Activated T-helper 1 cell treated with Interleukin-2 at 50 U/mL for 16 hours (primary cell): ENCODE results near the gene CC2D2B.
"Not testable (repeated sequence)": the region's sequence is repeated elsewhere in the genome, so short reads cannot be mapped to it uniquely, and the experiment has no call there.

Experiments used
- DNase-seq: peaks from one replicate; pipeline ENCODE4 v3.0.0-alpha.2; 2020; ENCODE audit warnings: low read depth

Gene CC2D2B

DNA sequence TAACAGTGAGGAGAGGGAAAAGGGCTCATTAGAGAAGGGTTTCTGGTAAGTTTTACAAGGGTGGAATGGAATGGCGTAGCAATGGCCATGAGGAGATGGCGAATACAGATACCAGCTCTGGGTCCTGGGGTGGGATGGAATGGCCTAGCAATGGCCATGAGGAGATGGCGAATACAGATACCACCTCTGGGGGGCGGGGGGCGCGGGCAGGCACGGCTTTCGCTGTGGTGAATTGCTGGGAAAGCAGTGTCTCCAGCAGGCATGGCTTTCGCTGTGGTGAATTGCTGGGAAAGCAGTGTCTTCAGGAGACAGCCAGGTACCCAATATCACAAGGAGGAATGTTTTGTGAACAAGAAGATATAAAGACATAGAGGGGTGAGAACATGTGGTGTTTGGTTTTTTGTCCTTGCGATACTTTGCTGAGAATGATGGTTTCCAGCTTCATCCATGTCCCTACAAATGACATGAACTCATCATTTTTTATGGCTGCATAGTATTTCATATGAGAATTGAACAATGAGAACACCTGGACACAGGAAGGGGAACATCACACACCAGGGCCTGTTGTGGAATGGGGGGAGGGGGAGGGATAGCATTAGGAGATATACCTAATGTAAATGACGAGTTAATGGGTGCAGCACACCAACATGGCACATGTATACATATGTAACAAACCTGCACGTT lies 1.7 kb upstream of the CC2D2B start:
- DNase-seq = not testable (repeated sequence)

DNA sequence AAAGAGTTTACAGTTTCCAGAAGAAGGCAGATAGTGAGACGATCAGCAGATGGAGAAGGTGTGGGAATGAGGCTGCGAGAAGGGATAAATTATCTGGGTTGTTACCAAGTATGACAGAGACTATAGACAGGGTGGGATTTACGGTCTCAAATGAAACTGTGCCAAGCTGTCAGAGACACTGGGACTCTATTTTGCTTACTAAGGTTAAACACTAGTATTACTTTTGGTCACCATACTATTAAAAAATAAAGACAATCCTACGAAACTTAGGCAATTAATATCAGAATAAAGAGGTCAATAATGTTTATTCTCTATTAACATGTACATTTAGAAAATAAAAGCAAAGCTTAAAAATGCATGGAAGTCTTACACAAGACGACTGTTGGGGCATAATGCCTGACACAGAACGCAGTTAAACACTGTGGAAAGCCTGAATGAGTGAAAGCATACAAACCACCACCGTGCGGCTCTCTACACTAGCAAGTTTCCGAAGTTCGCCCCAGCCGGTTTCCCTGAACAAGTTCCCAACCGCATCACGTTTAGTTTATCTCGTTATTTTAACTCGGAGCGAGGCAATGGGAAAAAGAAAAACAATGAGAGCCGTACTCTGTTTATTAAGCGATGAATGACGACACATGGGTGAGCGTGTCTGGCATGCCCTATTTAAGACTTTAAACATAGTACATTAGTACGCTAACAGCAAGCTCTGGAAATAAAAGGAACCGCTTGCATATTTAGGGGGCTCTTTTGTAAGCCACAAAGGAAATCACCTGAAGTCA lies 909 bp upstream of the CC2D2B start:
- DNase-seq = no peak

DNA sequence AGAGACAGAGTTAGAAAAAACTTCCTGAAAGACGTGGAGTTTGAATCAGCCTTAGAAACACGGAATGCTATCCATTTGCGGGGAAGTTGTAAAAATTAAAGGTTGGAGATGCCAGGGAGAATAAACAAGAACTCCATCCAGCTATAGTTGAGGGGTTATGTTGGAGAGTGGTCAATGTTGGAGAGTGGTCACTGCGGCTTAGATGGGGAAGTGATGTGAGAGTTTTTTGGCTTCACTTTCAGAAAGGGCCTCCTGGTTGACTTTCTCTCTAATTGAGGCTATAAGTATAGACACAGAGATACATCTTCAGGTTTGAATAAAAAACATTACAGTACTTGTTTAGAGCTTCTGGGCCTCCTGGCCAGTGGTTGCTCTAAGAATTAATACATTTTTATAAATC lies 675 bp downstream of the CC2D2B start:
- no peak for DNase-seq

DNA sequence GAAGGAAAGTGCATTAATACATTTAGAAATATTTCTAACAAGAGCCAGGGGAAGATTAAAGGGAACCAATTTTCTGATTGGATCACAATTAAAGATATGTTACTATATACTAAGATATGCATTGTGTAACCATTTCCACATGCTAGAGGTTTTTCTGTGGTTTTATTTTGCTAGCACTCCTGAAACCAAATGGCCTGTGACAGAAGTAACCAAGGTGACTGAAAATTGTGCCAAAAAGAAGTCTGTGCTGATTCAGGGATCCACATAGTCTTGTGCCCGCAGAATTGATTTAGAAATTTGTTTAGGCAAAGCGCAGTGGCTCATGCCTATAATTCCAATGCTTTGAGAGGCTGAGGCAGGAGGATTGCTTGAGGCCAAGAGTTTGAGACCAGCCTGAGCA lies 1.8 kb downstream of the CC2D2B start:
- no peak for DNase-seq

DNA sequence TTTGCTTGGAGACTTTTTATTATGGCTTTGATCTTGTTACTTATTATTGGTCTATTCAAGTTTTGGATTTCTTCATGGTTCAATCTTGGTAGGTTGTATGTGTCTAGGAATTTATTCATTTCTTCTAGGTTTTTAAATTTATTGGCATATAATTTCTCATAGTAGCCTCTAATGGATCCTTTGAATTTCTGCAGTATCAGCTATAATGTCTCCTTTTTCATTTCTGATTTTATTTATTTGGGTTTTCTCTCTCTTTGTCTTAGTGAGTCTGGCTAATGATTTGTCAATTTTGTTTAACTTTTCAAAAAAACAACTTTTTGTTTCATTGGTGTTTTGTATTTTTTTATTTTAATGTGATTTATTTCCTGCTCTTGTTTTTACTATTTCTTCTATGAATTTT lies 8.3 kb downstream of the CC2D2B start:
- DNase-seq = not testable (repeated sequence)

DNA sequence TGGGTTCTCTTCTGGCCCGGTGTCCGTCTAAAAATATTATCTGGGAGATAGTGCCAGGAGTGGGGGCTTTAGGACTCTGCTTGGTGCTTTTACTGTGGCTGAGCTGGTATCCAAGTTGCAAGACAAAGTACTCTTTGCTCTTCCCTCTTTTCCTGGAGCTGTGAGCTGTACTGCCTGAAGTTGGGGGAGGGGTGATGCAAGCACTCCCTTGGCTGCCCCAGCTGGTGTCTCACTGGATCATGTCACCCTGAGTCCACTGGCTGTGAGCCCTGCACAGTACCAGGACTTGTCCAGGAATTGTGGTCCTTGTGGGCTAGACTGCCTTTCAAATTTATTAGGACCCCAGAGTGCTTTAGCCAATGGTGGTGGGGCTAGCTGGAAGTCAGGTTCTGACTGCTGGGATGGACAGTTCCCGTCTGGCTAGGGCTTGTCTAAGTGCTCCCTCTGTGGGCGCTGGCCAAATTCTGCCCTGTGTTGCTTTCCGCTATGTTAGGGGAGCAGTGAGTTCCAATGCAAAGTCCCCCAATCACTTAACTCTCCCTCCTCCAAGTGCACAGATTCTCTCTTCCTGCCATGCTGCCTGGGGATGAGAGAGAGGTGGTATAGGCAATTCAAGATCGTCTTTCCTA lies 13.1 kb downstream of the CC2D2B start:
- DNase-seq = no peak

DNA sequence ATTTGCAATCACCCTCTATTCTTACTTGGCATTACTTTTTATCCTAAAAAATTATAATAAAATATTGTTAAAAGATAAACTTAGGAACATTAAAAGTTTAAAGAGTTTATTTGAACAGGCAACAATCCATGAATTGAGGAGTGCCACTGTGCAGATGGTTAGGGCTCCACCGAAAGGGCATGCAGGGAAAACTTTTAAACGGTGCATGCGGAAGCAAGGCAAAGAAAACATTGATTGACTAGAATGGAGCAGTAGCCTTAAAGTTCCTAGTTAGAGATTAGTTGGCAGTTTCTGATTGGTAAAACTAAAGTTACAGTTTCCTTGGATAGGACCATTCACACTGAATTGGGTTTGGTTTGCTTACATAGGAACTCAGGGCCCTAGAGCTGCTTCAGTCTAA lies 17.3 kb downstream of the CC2D2B start:
- DNase-seq = no peak

DNA sequence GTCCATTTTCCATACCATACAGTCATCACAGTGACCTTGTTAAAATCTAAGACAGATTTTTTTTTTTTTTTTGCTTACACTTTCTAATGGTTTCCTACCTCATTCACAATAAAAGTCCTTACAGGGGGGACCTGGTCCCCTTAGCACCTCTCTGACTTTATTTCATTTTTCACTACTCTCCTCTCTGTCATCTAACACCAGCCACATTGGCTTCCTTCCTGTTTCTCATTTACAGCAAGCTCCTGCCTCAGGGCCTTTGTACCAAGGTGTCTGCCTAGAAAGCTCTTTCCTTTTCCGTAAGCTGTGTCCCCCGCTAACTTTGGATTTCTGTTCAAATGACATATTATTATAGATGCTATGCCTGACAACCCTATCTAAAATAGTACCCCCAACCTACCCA lies 27.7 kb downstream of the CC2D2B start:
- DNase-seq = no peak

DNA sequence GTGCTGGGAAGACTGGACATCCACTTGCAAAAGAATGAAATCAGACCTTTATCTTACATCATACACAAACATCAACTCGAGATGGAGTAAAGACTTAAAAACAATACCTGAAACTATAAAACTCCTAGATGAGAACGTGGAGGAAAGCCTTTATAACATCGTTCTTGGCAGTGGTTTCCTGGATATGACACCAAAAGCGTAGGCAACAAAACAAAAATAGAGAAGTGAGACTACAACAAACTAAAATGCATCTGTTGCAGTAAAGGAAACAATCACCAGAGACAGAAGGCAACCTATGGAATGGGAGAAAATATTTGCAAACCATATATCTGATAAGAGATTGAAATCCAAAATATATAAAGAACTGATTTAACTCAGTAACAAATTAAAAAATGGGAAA lies 33.3 kb downstream of the CC2D2B start:
- no peak for DNase-seq

DNA sequence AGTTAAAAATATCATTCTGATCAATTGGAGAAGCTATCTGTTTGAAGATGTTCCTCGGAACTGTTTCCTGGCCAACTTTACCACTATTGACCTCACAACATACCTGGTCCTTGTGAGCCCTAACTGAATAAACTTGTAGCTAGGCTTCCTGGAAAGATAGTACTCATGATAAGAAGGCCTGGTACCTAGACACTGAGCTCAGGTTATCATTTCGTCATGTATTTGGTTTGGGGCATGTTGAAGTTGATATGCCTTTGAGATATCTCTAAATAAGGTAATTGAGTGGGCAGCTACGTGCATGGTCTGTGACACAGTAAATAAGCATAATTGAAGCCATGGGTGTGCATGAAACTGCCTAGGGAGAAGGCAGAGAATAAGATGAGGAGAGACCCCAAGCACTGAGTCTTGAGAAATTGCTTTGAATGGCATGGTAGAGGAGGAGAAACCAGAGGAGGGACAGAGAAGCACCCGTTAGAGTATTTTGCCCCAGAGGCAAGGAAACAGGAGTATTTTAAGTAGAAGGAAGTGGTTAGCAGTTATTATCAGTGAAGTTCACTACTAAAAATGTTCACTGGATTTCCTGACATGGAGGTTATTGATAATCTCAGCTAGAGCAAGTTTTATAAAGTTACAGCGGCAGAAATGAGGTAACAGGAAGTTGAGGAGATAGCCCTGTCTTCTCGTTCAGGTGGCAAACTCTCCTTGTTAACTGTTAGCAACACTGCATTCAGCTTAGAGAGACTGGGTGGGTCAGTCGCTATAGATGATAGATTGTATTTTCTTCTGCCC lies 55.6 kb downstream of the CC2D2B start:
- DNase-seq = no peak

DNA sequence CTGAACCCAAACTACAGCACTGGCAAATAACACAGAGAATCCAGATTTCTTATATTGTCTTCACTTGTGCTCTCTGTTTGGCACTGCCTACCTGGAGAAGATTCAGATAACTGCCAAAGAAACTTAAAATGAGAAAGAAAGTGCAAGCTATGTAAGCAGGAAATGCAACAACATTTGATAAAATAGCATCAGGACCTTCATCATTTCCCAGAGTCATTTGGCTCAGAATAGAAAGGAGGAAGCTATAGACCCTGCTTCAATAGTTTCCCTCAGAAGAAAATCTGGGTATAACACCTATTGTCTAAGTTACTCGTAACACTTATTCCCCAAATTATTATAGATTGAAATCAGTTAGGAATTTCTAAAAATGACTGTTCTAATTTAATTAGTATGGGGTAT lies 56.2 kb downstream of the CC2D2B start:
- DNase-seq = no peak

DNA sequence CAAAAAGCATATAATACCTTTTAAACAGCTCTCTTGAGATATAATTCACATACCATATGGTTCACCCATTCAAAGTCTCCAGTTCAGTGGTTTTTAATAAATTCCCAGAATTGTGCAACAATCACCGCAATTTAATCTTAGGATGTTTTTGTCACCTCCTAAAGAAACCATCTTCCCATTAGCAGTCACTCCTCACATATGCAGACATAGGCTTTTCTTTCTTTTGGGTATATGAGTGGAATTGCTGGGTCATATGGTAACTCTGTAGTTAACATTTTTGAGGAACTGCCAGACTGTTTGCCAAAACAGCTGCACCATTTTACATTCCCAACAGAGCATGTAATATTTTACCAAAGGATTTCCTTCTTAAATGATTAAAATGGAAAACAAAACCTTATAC lies 57.0 kb downstream of the CC2D2B start:
- DNase-seq = no peak

DNA sequence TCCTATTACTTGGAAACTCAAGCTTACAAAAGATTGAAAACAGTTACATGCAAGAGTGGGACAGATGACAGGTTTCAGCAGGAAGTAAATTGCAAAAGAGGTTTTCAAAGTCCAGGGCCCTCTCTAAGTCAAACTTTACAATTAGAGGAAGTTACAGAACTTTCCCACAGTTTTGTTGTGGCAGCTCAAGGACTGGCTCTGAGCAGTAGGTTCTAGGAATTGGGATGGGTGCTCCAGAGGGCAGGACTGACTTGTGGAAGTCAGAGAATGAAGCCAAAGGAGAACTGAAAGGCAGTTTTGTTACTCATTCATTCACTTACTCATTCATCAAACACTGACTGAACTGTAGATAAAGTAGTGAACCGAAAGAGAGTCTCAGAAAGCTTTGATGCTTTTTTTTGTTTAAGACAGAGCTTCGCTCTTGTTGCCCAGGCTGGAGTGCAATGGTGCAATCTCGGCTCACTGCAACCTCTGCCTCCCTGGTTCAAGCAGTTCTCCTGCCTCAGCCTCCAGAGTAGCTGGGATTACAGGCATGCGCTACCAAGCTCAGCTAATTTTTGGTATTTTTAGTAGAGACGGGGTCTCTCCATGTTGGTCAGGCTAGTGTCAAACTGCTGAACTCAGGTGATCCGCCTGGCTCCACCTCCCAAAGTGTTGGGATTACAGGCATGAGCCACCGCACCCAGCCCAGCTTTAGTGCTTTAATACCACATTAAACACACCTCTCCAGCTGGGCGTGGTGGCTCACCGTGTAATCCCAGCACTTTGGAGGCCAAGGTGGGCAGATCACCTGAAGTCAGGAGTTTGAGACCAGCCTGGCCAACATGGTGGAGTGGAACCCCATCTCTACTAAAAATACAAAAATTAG lies 68.8 kb downstream of the CC2D2B start:
- no peak for DNase-seq

DNA sequence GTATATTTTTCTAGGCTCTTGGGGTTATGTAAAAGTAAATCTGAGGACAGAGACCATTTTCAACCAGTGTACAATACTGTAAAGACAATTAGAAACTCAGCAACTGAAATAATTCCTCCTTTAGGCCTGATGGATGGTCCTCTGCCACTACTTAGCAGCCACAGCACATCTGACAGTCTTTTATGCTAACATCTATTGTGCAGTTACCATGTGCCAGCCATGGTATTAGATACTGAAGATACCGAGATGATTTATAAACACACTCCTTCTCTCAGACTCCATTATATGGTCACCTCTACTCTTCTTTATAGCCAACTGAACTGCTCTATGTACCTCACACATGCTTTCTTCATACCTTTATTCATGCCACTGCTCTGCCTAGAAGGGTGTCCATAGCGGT lies 74.4 kb downstream of the CC2D2B start:
- no peak for DNase-seq

DNA sequence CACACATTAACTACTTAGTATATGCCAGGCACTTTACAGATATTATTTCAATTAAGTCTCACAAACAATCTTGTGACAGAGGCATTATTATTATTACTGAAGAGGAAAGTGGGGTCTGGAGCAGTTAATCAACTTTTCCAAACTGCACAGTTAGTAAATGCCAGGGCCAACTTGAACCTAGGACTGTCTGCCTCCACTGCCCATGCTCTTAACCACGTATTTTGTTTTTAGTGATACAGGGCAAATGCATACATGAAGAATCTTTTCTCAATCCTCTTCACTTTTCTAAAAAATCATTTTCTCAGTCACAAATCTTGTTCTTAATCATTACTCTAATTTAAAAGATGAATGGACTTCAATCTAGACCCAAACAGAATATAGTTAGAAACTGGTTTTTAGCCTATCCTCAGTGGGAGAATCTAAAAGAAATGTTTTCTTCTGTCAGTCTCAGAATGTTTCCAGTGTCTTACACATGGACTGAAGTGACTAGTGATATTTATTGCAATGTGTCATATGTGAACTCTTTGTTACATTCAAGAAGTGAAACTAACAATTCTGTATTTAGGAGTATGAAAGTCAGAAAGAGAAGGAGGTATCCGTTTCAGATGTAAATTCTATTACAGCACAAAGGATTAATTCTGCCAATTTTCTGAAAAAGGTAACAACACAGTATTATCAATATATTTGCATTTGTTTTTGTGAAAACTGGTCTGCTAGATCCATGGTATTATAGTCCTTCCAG lies 80.1 kb downstream of the CC2D2B start:
- no peak for DNase-seq

DNA sequence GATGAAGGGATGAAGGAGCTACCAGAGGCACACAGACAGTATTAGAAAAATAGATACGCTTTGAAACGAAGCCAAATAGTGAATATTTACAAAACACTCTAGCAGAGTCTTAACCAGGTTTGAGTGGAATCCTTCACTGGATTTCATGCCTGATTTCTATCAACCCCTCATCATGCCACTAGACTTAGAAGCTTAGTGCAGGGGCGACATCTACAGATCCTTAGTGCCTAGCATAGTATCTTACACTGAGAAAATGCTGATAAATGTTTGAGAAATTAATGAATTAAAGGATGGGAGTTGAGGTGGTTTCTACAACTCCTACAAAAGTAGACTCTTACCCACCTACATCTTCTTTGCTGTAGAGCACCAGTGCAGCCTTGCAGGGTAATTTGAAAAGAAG lies 80.9 kb downstream of the CC2D2B start:
- DNase-seq = no peak

DNA sequence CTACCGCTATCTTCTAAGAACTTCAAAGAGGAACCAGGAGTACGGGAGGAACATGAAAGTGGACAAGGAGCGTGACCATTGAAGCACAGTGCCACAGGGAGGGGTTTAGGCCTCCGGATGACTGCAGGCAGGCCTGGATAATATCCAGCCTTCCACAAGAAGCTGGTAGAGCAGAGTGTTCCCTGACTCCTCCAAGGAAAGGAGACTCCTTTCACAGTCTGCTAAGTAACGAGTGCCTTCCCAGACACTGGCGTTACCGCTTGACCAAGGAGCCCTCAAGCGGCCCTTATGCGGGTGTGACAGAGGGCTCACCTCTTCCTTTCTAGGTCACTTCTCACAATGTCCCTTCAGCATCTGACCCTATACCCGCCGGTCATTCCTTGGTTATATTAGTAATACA lies 86.6 kb downstream of the CC2D2B start:
- not testable (repeated sequence) for DNase-seq

DNA sequence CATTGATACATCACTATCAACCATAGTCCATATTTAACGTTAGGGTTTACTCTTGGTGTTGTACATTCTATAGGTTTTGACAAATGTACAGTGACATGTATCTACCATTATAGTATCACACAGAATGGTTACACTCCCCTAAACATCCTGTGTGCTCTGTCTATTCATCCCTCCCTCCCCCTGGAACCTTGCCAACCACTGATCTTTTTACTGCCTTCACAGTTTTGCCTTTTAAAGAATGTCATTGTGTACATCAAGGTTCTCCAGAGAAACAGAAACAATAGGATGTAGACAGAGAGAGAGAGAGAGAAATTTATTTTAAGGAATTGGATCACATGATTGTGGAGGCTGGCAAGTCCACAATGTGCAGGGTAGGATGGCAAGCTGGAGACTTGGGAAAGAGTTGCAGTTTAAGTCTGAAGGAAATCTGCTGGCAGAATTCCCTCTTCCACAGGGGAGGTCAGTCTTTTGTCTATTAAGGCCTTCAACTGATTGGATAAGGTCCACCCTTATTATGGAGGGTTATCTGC lies 90.5 kb downstream of the CC2D2B start:
- no peak for DNase-seq

DNA sequence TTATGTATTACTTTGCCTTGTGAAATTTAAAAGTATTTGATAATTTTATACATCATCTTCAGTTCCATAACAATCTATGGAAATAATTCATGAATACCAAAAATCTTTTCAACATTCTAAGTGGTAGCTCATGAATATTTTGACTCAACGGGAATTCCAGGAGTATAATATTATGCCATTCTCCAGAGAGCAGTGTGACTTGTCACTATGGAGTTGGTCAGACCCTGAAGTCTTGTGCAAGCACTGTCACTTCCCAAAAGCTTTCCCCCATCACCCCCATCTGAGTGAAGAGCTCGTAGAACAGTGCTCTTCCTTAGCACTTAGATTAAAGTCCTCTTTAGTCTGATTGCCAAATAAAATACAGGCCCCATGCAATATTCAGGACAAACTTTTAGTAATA lies 106.2 kb downstream of the CC2D2B start:
- no peak for DNase-seq

DNA sequence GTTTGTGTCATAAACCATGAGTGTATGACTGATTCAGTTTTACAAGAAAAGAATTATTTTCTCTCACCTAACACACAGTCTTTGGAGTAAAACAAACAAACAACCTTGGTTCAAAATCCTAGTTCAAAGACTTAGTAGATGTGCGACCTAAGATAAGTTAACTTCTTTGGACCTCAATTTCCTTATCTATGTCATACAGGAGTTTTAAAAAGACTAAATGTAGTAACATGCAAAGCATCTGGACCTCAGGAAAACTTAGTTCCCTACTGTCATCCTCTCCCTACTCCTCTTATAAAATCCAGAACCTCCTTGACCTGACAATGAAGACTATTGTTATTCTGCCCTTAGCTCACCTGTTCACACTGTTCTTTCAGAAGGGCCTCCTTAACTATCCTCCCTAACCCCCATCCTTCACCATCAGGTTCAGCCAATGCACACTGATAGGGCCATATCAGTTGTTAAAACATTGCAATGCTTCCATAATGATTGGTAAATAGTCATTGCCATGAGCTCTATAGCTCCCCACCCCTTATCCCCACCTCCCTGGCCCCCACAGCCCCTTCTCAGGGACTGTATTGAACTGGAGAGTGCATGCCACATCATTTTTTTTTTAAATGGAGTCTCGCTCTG lies 106.8 kb downstream of the CC2D2B start:
- no peak for DNase-seq
